Astrocyte (in vitro differentiated cells and primary cell): ENCODE results near the gene TULP4.

Experiments used
- CTCF ChIP-seq: IDR thresholded peaks from 2 replicates; pipeline ENCODE4 v1.5.1; 2011; ENCODE audit warnings: low read depth, mild to moderate bottlenecking, inconsistent platforms, low read length, moderate library complexity; ENCODE audit not compliant: insufficient read depth
- EZH2 ChIP-seq: IDR thresholded peaks from 2 replicates; pipeline ENCODE4 v1.6.1; 2012; ENCODE audit warnings: mild to moderate bottlenecking, low read length, inconsistent platforms; ENCODE audit not compliant: insufficient read depth

- no peak for TF ChIP-seq CTCF
- TF ChIP-seq EZH2 = no peak
These were observed 98.5 kb downstream of the TULP4 start for GRCh38 chr6:158410784-158411183.
